Kidney glomerular epithelial cell (primary cell): ENCODE results near the gene DTD2.
A peak's percentile ranks its signal among the peaks of the same experiment; 100 is the strongest.
"Not testable (repeated sequence)": the region's sequence is repeated elsewhere in the genome, so short reads cannot be mapped to it uniquely, and the experiment has no call there.

Experiments used
- DNase-seq: peaks from one replicate; lab custom pipeline; 2025; lab: John Stamatoyannopoulos, UW

The DTD2 gene

GRCh38 chr14:31456841-31457664 lies at the start of gene DTD2:
Gene DTD2, minus strand, starts transcription at chr14:31457506. Its CDS starts 113 bp downstream, at chr14:31457393.
- peak; percentile 91 for DNase-seq

- peak; percentile 44 for DNase-seq
These were observed 48.1 kb upstream of the DTD2 start for GRCh38 chr14:31505411-31505810.

- DNase-seq: no peak
These were observed 44.6 kb upstream of the DTD2 start for GRCh38 chr14:31501870-31502269.

GRCh38 chr14:31492759-31493498 lies 35.6 kb upstream of the DTD2 start:
- no peak for DNase-seq

- no peak for DNase-seq
These were observed 32.4 kb upstream of the DTD2 start for GRCh38 chr14:31489691-31490090.

GRCh38 chr14:31487886-31488285 lies 30.6 kb upstream of the DTD2 start, which contains the start of gene GPR33:
Gene GPR33, minus strand, starts transcription at chr14:31488039. Its CDS starts 4,074 bp downstream, at chr14:31483965.
- no peak for DNase-seq

GRCh38 chr14:31486764-31487163 lies 29.5 kb upstream of the DTD2 start:
- DNase-seq: no peak

- no peak for DNase-seq
These were observed 27.4 kb upstream of the DTD2 start for GRCh38 chr14:31484754-31485153.

GRCh38 chr14:31480156-31480555 lies 22.9 kb upstream of the DTD2 start:
- no peak for DNase-seq

GRCh38 chr14:31479027-31479426 lies 21.7 kb upstream of the DTD2 start:
- no peak for DNase-seq

- no peak for DNase-seq
These were observed 19.9 kb upstream of the DTD2 start for GRCh38 chr14:31477248-31477647.

- DNase-seq: no peak
These were observed 19.0 kb upstream of the DTD2 start for GRCh38 chr14:31476131-31476866.

GRCh38 chr14:31466554-31466953 lies 9.2 kb upstream of the DTD2 start:
- DNase-seq: no peak

GRCh38 chr14:31465111-31465510 lies 7.8 kb upstream of the DTD2 start:
- DNase-seq: no peak

GRCh38 chr14:31462450-31462849 lies 5.1 kb upstream of the DTD2 start:
- DNase-seq: not testable (repeated sequence)

- no peak for DNase-seq
These were observed 4.2 kb upstream of the DTD2 start for GRCh38 chr14:31461545-31461944.

GRCh38 chr14:31457665-31458659 lies 656 bp upstream of the DTD2 start:
- no peak for DNase-seq

- DNase-seq: no peak
These were observed 7.2 kb downstream of the DTD2 start for GRCh38 chr14:31449971-31450610.

GRCh38 chr14:31449136-31449535 lies 8.2 kb downstream of the DTD2 start:
- no peak for DNase-seq

GRCh38 chr14:31445703-31446102 lies 11.6 kb downstream of the DTD2 start:
- DNase-seq: no peak

- DNase-seq: no peak
These were observed 15.0 kb downstream of the DTD2 start for GRCh38 chr14:31442284-31442683.
